SH-SY5Y (cell line): ENCODE results near the gene RPS13.

Experiments used
- GATA2 ChIP-seq: IDR thresholded peaks from 2 replicates; pipeline ENCODE4 v1.6.1; 2011; ENCODE audit warnings: mild to moderate bottlenecking, low read depth, low read length
- GATA3 ChIP-seq: IDR thresholded peaks from 2 replicates; pipeline ENCODE4 v1.6.1; 2011; ENCODE audit warnings: low read depth, mild to moderate bottlenecking, low read length, moderate library complexity

The RPS13 gene

GRCh38 chr11:17046690-17047089 is 30.8 kb downstream of the RPS13 start:
- TF ChIP-seq GATA3 (no peak), GATA2 (no peak)

GRCh38 chr11:17036666-17037658 is 40.5 kb downstream of the RPS13 start:
- TF ChIP-seq GATA3: no peak
- TF ChIP-seq GATA2: no peak

GRCh38 chr11:17026487-17027082 is 50.9 kb downstream of the RPS13 start:
- TF ChIP-seq GATA3 (no peak), GATA2 (no peak)

- TF ChIP-seq GATA2 (no peak), GATA3 (no peak)
Measured at GRCh38 chr11:17024924-17025323, 52.5 kb downstream of the RPS13 start.
